Measurements from ENCODE around the gene EML6.

GRCh38 chr2:54995553-54995952, 272.1 kb downstream of the EML6 start:
- TF ChIP-seq CTCF (IDR thresholded peaks at IDR 0.05) (no peak), POLR2AphosphoS5 (IDR thresholded peaks at IDR 0.05) (no peak), POLR2A (IDR thresholded peaks at IDR 0.05) (no peak)
